Liver (tissue), 3 donors: Measurements from ENCODE around the gene MTHFSD.

Experiments used
- JUND ChIP-seq, 2 donors: IDR thresholded peaks; 2 replicates each; pipeline ENCODE4 v1.6.1; 2016; ENCODE audit warnings: antibody characterized with exemption in 2 of 2
- SP1 ChIP-seq: IDR thresholded peaks from 2 replicates; pipeline ENCODE4 v1.6.1; 2018; ENCODE audit warnings: antibody characterized with exemption, mild to moderate bottlenecking
- TAF1 ChIP-seq: conservative IDR thresholded peaks from 2 replicates; pipeline ENCODE4 v1.6.1; 2016; ENCODE audit warnings: antibody characterized with exemption, mild to moderate bottlenecking
- TF ChIP-seq, protein P1 (sequence below): fragments of 150-350 bp; IDR thresholded peaks from 2 replicates; pipeline ENCODE4 v1.5.1; 2017; ENCODE audit warnings: improper control_type of control experiment, low read depth, low read length; ENCODE audit not compliant: missing input control
- donor health status: healthy.
- donor health status: healthy.

DNA sequence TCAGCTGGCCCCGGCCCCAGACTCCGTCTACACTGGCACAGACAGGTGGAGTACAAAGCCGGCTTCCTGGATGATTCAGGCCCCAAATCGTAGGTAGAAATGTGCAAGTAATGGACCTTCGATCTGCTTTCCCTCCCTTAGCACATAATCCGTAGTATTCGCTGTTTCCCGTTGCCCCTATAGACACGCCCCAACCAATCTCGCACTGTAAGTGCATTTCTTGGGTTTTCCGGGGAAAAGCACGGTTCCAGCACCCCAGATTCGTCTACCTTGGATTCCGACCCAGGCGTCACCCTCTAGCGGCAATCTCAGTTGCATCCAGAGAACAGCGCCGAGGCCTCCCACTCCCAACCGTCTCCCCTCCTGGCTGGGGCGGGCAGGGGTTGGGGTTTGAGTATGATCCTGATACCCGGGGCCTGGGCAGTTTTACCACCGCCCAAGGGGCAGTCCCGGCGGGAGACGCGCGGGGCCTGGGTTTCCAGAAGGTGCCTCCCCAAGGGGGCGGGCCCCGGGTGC, 56.8 kb downstream of the MTHFSD start:
- TF ChIP-seq, protein P1, sequence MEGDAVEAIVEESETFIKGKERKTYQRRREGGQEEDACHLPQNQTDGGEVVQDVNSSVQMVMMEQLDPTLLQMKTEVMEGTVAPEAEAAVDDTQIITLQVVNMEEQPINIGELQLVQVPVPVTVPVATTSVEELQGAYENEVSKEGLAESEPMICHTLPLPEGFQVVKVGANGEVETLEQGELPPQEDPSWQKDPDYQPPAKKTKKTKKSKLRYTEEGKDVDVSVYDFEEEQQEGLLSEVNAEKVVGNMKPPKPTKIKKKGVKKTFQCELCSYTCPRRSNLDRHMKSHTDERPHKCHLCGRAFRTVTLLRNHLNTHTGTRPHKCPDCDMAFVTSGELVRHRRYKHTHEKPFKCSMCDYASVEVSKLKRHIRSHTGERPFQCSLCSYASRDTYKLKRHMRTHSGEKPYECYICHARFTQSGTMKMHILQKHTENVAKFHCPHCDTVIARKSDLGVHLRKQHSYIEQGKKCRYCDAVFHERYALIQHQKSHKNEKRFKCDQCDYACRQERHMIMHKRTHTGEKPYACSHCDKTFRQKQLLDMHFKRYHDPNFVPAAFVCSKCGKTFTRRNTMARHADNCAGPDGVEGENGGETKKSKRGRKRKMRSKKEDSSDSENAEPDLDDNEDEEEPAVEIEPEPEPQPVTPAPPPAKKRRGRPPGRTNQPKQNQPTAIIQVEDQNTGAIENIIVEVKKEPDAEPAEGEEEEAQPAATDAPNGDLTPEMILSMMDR = no peak
- TF ChIP-seq JUND (IDR thresholded peaks at IDR 0.05) = no peak
- no peak for TF ChIP-seq TAF1
- TF ChIP-seq SP1 = no peak
